HG03039 (cell line): Measurements from ENCODE around the gene DUSP16.

ENCODE experiments used
- ATAC-seq: cut with Tn5 transposase; IDR thresholded peaks from one replicate; pipeline ENCODE4 v1.9.1; 2021; ENCODE audit warnings: mild to moderate bottlenecking, moderate library complexity; ENCODE audit not compliant: unreplicated experiment

The DUSP16 gene

DNA sequence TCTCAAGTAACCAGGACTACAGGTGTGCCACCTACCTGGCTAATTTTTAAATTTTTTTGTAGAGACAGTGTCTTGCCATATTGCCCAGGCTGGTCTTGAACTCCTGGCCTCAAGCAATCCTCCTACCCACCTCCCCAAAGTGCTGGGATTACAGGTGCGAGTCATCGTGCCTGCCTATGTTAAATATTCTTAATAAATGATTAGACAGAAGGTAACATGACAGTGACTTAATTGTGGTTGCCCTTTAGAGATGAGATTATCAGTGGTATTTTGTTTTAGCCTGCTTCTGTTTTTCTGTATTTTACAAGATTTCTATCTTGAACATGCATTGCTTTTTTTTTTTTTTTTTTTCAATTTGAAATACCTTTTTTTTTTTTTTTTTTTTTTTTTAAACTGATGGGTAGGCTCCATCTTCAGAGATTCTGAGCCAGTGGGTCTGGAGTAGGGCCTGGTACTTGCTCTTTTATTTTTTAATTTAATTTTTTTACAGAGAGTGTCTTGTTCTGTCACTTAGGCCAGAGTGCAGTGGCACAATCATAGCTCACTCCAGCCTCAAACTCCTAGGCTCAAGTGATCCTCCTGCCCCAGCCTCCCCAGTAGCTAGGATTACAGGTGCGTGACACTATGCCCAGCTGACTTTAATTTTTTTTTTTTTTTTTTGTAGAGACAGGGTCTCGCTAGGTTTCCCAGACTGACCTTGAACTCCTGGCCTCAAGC is 117.3 kb downstream of the DUSP16 start:
- no peak for ATAC-seq

DNA sequence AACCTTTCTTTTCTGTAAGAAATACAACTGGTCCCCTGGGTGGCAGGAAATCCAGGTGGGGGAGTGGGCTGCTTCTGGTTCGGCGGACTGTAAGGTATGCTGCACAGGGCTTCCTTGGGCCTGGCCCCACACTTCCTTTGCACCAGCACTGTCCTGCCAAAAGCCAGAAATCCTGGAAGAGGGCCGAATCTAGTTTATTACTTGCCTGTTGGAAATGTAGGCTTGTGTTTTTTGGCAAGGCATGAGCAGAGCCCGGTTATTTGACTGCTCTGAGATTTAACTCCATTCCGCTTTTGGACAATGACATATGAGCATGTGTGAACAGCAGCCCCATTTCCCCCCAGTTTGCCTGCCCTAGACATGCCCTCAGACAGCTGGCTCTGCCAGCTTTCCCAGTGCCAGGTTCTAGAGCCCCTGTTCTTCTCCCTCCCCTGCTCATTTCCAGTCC is 119.2 kb downstream of the DUSP16 start:
- ATAC-seq: no peak

DNA sequence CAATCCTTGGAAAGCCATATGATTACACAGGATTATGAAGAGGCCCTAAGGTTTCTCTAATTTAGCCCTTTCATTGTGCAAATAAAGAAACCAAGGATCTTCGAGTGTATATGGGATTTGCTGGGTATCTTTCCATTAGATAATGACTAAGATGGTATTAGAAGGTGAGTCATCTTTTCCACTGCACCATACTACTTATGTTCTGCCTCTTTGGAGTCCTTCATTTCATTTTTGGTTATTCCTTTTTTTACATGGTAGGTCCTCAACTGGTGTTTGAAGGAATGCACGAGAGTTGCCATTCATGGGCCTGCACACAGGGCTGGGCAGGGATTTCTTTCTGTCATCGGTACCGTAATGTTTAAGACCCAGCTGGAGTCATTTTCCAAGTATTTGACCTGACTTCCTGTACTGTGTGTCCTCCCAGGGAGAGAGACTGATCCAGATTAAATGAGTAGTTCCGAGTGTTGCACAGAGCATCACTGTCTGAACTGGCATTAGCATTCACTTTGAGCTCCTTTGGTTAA is 120.1 kb downstream of the DUSP16 start:
- no peak for ATAC-seq

DNA sequence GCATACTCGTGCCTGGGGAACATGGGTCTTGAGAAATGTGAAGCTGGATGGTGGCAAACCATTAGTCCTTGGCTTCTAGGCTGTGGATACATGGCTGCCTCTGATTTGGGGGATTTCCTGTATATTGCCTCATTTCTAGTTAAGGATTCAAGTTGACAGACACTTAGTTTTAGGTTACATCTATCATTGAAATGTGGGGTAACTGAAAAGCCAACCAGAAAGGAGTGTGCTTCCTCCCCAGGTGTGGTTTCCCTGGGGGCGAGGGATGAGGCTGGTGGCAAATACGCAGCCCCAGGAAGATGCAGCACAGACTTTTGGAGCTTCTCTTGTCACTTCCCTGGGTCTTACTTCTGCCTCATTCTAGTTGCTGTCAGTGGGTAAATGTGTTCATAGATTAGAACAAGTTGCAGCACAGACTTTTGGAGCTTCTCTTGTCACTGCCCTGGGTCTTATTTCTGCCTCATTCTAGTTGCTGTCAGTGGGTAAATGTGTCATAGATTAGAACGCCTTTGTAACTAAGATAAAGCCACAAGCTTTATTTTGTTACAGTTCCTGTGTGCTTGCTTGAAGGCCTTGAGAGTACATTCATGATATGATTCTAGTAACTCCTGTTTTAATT is 120.7 kb downstream of the DUSP16 start:
- no peak for ATAC-seq

DNA sequence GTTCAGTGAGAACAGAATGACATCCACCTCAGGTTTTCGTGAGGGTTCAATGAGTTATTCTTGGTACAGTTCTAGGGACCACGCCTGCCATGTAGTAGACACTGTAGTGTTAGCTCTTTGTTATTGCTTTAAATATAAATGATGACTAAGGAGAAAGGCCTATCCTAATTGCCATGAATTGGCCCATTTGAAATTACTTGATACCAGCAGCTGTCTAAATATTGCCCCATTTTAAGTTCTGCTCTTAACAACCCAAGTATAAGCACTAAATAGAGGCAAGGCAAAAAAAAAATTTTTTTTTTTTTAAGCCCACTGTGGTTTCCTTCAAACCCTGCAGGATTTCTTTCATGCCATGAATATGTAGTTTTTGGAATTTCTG is 121.2 kb downstream of the DUSP16 start:
- no peak for ATAC-seq

DNA sequence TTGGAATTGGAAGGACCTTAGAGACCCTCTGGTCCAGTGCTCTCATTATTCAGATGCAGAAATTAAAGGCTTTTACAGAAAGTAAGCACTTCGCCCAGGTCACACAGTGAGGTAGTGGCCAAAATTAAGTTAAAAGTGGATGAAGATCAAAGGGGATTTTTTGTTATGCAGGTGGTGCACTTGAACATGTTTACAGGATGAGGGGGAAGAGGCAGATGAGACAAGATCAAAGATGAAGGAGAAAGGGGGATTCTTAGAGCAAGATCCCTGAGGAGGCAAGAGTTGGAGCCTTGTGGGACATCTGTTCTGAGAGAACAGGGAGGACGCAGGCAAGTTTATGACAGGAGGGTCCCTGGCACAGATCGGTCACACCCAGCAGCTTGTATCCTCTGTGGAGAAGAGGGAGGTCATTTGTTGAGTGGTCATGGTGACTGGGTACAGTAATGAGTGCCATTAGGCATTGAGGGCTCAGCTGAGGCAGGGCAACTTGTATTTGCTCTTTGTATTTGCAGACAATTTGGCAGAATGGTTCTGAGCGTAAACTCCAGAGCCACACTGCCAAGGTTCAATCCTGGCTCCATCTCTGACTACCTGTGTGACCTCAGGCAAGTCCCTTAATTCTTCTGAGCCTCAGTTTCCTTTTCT is 121.8 kb downstream of the DUSP16 start:
- no peak for ATAC-seq

DNA sequence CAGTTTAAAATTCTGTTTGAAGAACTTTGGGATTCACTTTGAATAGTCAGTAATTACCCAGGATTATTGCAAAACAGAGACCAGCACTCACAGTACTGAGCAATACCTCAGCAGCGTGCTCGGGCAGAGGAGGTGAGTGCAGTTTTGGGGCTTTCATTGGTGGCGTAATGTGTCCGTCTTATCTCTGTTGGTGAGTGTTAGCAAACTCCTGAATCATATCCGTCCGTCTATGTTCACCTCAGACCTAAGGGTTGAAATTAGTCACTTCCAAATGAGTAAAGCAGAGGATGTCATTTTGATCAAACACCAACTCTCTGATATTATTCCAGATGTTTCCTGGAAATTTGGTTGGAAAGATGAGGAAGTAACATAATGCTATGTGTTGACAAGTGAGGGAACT is 123.0 kb downstream of the DUSP16 start:
- no peak for ATAC-seq

DNA sequence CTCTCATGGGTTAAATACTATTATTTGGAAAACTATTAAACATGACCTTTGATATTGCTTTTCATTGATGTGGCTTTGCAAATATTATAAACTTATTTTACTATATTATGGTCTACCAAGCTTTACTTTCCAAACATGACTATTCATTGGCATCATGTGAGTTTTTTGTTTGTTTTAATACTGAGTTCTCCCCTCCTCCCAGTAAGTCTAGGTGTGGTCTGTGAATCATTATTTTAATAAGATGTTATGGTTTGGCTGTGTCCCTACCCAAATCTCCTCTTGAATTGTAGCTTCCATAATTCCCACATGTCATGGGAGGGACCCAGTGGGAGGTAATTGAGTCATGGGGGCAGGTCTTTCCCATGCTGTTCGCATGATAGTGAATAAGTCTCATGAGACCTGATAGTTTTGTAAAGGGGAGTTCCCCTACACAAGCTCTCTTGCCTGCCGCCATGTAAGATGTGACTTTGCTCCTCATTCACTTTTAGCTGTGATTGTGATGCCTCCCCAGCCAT is 125.8 kb downstream of the DUSP16 start:
- ATAC-seq: no peak

DNA sequence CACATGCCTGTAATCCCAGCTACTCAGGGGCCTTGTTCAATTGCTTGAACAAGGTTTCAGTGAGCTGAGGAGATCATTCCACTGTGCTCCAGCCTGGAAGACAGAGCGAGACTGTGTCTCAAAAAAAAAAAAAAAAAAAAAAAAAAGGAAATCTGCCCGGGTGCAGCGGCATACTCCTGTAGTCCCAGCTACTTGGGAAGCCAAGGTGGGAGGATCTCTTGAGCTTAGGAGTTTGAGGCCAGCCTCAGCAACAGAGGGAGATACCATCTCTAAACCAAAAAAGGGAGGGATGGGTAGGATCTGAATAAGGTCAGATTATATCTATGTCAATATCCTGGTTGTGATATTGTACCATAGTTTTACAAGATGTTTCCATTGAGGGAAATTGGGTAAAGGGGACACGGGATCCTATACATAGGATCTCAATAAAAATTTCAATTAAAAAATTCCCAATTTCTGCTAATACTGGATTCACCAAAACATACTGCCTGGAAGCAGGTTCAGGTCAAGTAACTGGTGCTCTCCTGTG is 129.4 kb downstream of the DUSP16 start:
- no peak for ATAC-seq

DNA sequence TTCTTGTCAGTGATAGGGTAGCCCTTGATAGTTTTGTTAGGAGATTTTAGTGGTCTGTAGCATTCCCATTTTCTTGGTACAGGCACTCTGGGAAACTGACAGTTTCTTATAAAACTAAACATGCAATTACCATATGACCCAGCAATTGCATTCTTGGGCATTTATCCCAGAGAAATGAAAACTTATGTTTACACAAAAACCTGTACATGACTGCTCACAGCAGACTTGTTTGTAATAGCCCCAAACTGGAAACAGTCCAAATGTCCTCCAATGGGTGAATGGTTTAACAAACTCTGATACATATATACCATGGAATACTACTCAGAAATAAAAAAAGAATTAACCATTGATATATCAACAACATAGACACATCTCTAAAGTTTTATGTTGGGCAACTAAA is 130.3 kb downstream of the DUSP16 start:
- ATAC-seq: no peak

DNA sequence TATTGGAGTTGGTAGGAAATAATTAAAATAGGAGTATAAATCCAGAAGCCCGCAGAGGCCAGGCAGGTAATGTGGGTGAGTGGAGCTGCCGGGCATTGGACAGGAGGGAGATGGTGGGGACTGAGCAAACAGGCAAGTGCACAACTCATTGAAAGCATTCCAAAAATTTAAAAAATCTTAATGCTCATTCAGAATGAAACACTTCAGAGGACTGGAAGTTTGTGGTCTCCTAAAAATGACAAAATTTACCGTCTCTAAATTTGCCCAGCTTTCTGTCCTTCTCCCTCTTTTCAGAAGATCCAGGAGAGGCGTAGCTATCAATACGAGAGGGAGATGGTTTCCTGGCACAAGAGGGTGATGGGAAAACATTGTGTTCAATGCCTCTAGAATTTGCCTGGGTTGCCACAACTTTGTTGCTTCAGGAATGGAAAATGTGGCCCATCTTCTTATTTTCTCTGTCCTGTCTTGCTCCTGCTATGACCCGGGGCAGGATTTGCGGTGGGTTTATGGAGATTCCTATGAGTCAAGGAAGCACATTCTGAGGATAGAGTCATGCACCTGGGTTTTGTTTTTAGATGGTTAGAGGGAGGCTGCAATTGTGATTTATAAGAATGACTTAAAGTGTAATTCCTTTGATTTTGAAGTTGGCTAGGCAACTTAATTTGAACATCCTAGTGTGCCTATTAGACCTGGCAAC is 133.6 kb downstream of the DUSP16 start:
- no peak for ATAC-seq

DNA sequence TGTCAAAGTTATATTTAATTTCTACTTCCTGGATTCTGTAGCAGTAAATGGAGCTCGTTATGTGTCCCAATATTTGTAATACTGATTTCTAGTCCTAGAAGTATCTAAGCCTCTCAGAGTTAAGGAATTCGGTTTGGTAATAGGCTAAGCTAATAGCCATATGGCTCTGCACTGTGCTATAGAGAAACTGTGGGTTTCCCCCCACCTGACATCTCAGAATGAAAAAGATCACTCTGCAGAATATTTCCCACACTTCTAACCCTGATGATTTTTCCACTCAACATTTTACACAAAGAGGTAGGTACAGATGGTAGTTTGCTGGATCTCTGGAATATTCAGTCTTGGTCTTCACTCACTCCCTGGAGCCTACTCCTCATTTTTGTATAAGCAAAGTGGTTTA is 134.6 kb downstream of the DUSP16 start:
- no peak for ATAC-seq

DNA sequence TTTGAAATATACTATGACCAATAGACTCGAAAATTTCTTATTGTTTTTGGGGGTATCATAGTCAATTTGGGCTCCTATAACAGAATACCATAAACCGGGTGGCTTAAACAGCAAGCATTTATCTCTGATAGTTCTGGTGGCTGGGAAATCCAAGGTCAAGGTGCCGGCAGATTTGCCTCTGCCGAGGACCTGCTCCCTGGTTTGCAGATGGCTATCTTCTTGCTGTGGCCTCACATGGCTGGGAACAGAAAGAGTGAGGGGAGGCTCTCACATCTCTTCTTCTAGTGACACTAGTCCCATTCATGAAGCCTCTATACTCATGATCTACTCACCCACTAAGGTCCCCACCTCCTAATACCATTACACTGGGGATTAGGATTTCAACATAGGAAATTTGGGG is 135.1 kb downstream of the DUSP16 start:
- ATAC-seq: no peak

DNA sequence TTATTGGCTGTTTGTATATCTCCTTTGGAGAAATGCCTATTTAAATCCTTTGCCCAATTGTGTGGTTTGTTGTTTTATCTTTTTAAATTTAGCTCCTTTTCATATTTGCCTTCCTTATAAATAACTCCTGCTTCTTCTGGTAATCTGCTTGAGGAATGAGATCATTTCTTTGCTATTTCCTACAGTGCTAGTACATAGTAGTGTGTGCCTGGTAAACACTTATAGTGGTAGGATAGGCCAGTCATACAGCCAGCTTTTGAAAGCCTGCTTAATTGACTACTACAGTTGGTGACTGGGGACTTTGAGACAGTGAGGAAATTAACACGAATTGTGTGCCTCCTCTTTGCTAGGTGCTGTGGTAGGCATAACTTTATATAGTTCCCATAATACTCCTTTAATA is 137.0 kb downstream of the DUSP16 start:
- ATAC-seq: no peak

DNA sequence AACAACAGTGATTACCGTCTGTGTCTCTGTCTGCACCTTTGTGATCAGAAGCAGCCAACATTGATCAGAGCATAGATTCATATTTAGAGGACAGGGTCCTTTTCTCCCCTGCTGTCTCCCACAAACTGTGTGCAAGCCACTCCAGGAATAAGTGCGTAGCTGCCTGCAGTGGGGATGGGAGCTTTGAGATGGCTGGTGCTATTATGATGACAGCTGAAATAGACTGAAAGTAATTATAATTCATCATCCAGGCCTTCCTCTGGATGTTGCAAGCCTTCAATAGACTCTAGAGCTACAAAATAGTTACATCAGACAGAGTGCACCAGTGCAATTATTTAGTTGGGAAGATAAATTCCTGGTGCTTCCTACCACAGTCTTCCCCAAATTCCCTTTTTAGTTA is 137.7 kb downstream of the DUSP16 start:
- ATAC-seq: no peak
